22Rv1 (cell line): ENCODE data around the gene PITPNB.

Source experiments
- H3K27ac ChIP-seq: fragments of 450-650 bp; 2 replicates; pipeline ENCODE4 v1.5.1; 2017
- CTCF ChIP-seq: fragments of 450-650 bp; IDR thresholded peaks from 2 replicates; pipeline ENCODE4 v1.5.1; 2017; ENCODE audit warnings: mild to moderate bottlenecking
- ZFX ChIP-seq: fragments of 450-650 bp; IDR thresholded peaks from 2 replicates; pipeline ENCODE4 v1.6.1; 2017; ENCODE audit warnings: antibody characterized with exemption, borderline replicate concordance

The PITPNB gene

GRCh38 chr22:27840436-27840835 lies 78.6 kb downstream of the PITPNB start:
- no peak for TF ChIP-seq CTCF
- no peak for TF ChIP-seq ZFX
- H3K27ac ChIP-seq: no peak overlapping the region

GRCh38 chr22:27839057-27839660 lies 79.9 kb downstream of the PITPNB start:
- TF ChIP-seq ZFX (no peak), CTCF (no peak)
- H3K27ac ChIP-seq: no peak overlapping the region

DNA sequence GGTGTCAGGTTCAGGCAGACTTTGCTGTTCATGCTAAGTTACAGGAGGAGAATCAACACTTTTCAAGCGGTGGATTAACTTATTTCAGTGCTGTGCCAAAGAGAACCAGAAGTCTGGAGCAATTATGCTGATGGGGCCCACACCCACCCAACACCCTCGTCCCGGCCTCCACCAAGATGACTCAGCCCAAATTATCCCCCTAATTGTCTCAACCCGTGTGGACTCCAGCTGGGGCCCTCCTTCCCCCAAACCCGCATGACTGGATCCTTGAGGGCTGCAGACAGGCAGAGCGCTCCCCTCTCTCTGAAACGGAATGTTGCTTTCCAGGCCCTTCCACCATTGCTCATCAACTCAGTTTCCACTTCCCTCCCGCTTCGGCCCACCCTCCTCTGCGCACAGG lies 82.9 kb downstream of the PITPNB start:
- no peak overlapping the region for H3K27ac ChIP-seq
- TF ChIP-seq ZFX (no peak), CTCF (no peak)

DNA sequence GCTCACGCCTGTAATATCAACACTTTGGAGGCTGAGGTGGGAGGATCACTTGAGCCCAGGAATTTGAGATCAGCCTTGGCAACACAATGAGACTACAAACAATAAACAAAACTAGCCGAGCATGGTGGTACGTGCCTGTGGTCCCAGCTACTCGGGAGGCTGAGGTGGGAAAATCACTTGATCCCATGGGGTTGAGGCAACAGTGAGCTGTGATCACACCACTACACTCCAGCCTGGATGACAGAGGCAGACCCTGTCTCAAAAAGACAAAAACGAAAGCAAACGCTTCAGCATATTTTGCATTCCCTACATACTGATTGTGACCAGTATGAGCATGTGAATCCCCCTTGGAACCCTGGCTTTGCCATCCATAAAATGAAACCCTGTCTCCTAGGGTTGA lies 83.6 kb downstream of the PITPNB start:
- no peak overlapping the region for H3K27ac ChIP-seq
- TF ChIP-seq CTCF: no peak
- TF ChIP-seq ZFX: no peak

DNA sequence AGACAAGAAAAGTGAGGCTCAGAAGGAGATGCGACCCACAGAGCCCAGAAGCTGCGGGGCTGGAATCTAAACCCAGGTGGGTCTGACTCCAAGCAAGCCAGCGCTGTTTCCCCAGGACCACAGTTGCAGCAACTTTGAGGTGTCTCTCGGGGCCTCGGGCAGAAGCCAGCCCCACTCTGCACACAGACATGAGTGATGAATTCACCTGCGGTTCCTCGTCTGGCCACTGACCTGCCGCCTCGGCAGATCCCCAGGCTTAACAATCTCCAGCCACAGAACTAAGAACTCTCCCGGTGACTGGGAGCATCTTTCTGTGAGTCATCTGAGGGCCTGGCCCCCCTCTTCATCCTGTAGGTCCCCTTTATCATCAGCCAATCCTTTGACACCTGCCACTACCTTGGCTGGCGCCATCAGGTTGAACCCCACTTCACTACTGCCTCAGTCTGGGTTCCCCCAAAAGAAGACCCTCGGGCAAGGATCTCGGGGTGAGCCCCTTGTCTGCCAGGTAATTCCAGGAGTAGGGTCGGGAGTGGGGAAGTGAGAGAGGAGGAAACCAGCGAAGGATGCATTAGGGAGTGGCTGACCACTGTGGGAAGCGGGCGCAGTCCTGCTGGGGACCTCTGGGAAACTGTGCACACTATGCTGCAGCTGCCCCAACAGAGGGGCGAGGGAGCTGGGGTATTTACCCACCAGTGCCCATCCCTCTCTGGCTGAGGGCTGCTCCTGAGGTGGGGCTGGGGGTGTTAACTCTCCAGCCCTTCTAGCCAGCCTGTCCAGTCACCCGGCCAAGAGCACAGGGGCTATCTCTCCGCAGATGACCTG lies 84.5 kb downstream of the PITPNB start:
- no peak overlapping the region for H3K27ac ChIP-seq
- TF ChIP-seq CTCF (no peak), ZFX (no peak)

DNA sequence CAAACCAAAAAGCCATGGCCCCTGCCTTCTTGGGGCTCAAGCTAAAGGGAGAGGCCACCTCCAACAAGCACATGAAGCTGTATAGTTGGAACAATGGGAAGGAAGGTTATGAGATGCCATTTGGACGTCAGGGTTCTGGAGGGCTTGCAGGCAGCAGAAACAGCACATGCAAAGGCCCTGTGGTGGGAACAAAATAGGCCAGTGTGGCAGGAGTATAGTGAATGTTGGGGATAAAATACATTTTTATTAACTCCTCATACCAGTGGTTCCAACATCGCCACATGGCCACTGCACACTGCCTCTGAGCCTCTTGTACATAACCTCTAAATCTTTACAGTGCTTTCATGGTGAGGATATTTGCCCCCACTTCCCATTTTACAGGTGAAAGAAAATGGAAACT lies 85.3 kb downstream of the PITPNB start:
- no peak overlapping the region for H3K27ac ChIP-seq
- no peak for TF ChIP-seq ZFX
- TF ChIP-seq CTCF: no peak

DNA sequence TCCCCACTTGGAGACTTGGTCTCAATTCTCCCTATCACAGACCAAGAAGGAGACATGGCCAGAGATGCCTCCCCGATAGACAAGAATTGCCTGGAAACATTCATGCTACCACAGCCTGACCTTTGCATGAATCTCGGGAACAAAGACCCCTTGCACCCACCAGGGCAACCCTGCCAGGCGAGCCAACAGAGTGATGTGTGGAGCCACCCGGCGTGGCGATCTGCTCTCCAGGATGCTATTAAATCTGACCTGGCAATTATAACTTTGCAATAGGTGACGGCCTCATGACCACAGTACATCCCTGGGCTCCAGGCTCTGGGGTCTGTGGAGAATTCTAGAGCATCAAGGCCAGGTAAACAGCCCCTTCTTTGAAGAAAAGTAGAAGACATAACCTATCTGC lies 86.5 kb downstream of the PITPNB start:
- no peak for TF ChIP-seq CTCF
- TF ChIP-seq ZFX: no peak
- H3K27ac ChIP-seq: no peak overlapping the region
